Stimulated activated CD4-positive, alpha-beta T cell treated with anti-CD3 and anti-CD28 coated beads, Interleukin-1b, Interleukin-23, amount 100 ng/mL, for 24 hours (primary cell): ENCODE results near the gene CC2D1B.

ENCODE experiments used
- DNase-seq, 4 experiments: peaks; one replicate each; pipeline ENCODE4 v3.0.0-alpha.2; 2020; ENCODE audit warnings: low read depth in 4 of 4, low spot score in 1 of 4

The CC2D1B gene

DNA sequence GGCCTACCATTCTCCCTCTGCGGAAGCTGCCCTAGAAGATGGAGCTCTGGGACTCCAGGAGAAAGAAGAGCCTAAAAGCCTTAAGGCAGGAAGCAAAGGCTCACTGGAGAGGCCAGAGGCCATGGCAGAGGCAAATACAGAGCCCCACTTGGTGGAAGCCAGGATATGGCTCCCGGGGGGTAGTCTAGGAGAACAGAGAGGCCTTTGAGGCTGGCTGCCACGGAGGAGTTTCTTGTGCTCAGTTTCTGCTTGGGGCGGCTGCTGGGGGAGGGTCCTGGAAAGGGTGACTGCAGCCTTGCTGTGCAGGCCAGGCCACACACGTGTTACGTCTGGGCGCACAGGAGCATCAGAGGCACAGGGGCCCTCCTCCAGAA lies 5.4 kb downstream of the CC2D1B start:
- DNase-seq, result no peak

DNA sequence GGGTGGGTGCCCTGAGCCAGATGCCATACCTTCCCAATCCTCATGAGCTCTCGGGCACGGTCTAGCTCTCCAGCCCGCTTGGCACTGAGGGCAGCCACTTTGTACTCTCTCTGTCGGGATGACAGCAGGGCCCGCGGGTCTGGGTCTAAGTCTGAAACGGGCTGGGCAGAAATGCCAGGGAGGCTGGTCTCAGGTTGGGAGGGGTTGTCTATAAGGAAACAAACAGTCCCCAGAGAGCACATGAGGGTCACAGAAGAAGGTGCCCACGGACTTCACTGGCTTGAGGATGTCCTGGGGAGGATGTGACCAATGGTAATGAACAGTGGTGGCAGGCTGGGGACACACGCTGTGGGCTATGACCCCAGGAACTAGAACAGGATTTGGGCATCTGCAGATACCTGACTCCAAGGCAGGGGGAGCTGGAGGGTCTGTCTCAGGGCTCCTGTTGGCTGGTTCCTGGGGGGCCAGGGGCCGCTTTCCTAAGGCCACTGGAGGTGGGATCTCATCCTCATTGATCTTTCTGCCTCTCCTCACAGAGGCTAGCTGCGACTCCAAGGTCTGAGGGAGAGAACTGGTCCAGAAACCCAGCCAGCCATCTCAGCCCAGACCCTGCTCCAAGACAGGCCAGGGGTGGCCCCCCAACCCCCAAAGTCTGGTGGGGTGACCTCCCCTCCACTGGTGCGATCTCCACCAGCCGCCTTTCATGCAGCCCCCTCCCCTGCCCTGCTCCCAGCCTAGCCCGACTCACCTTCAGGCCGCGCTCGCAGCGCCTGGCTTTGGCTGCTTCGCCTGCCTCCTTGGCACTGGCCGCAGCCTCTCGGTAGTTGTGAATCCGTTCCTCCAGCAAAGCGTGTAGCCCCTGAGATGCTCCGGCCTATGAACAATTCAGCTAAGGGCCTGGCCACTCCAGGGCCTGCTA lies 6.1 kb downstream of the CC2D1B start:
- DNase-seq, result no peak

DNA sequence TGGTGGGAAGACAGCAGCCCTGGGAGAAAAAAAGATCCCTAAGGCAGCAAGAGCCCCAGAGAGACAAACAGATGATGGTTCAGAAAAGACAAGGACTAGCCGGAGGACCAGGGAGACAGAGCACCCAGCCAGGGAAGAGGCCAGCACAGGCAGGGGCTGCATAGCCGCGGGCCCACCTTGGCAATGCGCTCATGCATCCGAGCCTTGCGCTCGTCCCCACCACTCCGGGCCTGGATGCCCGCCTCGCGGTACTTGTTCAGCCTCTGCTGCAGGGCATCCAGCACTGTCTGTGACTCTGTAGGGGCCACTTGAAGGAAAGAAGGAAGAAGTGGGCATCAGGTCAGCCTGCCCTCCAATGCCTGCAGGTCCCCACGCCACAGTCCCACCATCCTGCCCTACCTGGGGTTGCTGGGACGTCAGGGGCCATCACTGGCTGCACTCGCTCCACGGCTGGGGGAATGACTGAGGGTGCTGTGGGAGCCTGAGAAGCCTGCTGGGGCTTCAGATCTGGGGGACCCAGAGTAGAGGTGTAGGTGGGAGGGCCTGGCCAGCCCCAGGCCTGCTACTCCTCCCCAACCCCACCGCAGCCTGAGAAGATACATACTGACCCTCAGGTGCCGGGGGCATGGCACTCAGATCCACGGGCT lies 7.0 kb downstream of the CC2D1B start:
- no peak for DNase-seq

DNA sequence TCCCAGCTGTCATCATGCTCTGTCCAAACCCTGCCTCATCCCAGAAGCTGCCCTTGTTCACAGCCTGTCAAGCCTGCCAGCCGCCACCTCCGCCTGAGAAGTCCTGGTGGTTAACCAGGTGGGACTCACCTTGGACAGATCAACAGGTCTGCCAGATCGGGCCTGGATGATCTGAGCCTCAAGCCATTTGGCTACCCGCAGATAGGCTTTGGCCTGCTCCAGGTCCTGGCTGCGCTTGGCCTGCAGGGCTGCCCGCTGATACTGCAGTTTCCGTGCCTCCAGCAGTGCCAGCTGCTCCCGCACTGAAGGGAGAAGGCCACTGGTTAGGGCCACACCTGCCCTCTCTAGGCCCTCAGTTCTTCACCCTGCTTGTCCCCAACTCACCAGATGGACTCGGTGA lies 8.6 kb downstream of the CC2D1B start:
- no peak for DNase-seq

DNA sequence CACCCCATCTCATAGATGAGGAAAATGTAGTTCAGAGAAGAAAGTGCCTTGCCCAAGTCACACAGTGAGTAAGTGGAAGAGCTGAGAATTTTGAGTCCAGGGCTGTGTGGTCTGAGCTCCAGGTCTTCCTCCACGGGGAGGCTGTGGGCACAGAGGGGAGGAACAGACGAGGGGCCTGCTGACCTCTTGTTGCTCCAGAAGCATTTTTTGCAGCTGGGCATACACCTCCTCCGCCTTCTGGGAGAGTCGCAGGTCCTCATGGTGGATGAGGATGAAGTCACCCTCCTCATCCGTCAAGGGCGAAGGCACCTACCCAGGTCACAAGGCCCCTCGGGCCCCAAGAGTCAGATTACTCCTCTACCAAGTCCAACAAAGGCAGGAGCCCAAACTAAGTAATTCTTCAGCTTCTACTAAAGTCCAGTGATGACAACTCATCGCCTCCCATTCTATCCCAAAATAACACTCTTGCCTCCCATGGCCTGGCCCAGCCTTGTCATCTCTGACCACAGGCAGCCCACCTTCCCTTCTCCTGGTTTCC lies 9.1 kb downstream of the CC2D1B start:
- no peak for DNase-seq

DNA sequence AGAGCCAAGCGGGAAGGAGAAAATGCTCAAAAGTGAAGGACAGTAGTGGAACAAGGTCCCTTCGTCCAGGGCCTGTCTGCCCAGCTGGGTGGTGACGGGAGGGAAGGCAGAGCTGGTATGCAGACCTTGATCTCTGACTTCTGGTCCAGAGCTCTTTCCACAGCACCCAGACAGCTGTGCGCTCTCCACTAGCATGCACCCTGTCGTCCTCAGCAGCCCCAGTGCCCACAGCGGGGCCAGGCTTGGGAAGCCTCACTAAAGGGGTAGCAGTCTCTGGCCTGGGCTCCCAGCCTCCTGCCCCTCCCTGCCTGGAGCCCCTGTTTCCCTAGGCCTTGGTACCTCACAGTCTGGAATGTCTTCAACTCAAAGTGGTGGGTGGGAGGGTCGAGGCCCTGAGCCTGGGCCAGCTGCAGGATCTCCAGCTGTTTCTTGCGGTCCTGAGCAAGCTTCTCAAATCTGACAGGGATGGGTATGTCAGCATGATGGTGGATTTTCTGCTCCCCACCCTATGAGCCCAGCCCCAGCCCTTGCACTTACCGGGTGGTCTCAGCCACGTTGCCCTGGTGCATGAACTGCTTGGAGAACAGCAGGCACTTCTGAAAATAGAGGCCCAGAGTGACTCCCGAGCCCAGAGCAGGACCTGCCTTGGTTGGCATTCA lies 10.0 kb downstream of the CC2D1B start:
- DNase-seq, result no peak

DNA sequence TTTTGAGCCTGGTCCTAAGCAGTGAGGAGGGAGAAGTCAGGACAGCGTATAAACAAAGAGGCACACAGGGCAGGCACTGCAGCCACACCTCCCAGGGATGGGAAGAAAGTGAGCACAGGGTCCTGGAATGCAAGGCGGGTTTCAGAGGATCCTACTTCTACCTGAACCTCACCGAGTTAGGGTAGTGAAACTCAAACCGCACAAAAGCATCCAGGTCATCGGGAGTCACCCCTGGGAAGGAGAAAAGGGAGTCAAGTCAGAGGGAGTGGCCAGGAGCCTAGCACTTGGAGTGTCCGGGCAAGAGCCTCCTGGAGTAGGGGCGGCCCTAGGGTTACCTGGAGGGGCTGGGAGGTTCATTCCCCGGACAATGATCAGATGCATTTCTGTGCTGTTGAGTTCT lies 10.6 kb downstream of the CC2D1B start:
- DNase-seq, result no peak

DNA sequence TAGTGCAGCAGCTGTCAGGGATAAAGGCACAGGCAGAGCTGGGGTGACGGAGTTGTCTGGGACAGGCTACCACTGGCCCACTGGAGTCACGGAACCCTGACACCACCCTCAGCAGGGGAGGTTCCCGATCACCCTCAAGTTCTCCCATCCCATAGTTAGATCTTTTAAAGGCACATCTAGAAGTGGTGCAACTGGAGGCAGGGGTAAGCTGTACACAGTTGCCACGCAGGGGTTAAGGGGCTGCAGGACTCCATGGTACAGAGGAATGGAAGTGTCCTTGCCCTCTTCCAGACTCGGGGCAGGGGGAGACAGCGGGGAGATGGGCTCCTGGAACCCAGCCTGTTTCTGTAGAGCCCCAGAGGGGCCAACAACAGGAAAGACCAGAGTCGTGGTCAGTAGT lies 13.3 kb downstream of the CC2D1B start:
- no peak for DNase-seq

DNA sequence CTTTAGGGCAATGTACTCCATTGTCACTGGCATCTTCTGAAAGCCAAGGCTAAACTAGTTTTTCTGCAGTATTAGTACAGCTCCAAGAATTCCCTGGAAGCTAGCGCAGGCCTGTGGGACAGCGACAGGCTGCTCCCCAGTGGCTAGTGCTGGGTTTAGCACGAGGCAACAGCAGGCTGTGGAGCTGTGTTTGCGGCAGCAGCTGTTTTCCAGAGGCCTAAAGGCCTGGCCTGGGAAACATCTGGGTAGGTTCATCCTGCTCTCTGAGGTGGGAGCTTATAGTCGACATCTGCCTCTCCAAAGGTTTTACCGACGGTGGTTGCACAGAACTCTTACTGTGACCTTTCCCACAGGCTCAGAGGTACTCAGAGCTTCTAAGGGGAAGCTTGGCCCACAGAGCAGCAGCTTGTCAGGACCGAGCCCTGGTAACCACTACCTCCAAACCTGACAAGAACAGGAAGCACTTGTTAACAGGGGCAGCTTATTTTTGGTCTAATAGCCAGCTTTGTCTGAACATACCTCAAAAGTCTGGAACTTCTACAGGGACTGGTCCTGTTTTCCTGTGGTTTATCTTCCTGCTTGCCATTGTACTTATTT lies 17.2 kb downstream of the CC2D1B start:
- no peak for DNase-seq

DNA sequence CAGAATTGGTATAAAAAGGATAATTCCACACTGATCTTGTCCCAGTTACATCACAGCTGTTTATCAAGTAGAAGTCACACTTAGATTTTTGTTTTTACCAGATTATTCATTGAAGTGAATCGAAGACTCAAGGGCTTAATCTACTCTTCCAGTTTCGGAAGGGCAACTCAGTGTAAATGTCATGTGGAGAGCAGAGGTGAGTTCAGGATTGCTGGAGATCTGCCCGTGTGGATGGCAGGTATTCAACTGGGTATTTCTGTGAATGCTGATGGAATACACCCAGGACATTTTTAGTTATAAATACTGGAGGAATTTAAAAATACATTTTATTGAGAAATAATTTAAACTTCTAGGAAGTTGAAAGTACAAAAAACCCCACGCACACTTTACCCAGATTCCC lies 19.4 kb downstream of the CC2D1B start:
- no peak for DNase-seq

DNA sequence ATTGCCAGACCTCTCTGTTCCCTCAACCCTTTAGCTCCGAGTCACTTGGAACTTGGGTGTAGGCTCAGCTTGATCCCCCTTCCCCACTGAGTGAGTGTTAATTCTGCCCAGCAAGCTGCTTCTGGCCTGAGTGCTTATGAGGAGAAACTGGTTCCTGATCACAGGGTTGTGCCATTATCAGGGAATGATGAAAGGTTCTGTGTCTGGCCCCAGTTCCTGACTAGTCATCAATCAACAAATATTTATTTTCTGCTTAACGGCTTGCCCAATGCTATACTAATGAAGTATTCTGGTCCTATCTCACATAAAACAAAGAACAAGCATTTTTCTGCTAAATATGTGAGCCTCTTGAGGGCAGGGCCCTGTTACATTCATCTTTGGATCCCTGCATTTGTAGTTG lies 20.8 kb downstream of the CC2D1B start:
- DNase-seq, result no peak

DNA sequence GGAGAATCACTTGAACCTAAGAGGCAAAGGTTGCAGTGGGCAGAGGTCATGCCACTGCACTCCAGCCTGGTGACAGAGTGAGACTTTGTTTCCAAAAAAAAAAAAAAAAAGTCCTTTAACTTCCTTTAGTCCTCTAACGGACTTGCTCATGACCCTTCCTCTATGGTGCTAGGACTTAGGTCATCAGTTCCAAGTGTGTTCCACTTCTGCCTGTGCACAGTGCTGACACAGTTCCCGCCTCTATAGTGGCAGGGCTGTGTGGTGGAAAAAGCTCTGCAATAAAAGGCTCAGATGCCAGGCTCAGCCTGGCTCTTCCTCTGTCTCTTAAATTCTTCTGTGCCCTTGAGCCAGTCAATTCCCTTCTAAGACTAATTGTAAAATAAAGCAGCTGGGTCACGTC lies 22.0 kb downstream of the CC2D1B start:
- no peak for DNase-seq

DNA sequence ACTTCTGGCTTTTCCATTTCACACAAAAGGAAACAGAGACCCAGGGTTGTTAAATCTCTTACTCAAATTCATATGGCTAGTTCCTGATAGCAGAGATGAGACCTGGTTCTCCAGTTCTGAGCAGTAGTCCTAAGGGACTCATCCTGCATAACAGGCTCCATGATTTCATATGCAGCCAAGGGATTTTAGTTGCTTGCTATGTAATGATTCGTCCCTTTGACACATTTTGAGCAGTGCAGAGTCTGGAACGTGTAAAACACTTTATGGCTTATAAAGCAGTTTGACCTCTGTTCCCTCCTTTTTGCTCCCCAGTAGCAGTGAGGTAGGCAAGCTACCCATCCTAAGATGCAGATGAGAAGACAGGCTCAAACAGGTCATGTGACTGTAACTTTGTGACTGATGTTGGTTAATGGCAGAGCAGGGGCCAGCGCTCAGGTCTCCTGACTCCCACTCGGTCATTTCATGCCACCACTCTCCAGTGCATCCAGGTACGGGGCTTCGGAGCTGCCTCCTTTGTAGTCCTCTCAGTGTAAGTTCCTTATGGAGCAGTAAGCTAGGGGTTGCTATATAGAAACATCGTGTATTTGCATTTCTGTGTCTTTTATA lies 24.2 kb downstream of the CC2D1B start:
- DNase-seq, result no peak

DNA sequence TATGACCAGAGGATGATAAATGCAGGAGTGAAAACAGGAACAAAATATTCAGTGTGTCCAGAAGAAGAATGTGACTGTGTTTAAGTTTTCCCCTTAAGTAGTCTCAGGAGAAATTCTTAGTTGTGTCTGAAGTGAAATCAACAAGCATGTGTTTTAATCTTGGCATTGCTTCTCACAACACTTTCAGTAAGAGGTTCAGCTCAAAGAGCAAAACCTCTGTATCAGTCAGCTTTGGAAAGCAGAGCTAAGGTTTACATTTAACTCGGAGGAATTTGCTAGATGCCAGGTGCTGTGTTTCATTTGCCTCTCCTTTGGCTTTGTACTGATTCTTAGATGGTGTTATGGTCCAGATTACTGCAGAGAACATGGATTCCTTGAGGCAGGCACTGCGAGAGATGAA lies 28.6 kb downstream of the CC2D1B start:
- DNase-seq, result no peak

DNA sequence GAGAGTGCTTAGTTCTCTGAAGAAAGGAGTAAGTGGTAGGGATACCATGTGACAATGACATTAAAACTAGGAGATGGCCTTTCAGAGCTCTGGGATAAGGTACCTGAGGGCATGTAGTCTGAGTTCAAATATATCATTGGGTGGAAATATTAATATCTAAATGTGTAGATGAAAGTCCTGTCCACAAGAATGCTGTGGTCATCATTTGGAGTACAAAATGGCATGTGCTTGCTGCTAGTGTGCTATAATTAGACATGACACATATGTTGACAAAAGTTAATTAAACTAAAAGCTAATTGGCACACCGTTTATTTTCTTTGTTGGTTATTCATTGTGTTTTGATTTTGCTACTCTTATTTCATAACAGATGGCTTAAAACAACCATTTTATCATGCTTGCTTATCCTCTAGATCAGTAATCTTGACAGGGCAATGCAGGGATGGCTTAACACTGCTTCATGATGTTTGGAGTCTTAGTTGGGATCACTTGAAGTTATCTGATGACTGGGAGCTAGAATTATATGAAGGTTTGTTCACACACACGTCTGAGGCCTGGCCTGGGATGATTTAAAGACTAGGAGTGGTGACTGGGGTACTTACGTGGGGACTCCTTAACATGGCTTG lies 31.0 kb downstream of the CC2D1B start:
- no peak for DNase-seq

DNA sequence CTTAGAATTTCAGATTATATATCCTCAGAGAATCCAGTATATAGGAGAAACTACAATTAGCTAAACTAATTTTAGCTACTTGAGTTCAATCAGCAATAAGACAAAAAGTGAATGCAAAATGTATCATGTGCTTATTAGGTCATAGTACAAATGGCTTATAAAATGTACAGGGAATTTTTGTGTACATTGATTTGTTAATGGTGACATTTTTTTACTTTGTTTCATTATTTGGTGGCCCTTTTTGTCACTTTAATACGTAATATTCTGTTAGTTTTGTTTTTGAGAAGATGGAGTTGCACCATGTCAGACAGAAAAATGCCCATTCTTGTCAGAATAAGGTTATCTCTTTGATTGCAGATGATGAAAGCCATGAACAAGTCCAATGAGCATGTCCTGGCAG lies 33.6 kb downstream of the CC2D1B start:
- DNase-seq, result no peak

DNA sequence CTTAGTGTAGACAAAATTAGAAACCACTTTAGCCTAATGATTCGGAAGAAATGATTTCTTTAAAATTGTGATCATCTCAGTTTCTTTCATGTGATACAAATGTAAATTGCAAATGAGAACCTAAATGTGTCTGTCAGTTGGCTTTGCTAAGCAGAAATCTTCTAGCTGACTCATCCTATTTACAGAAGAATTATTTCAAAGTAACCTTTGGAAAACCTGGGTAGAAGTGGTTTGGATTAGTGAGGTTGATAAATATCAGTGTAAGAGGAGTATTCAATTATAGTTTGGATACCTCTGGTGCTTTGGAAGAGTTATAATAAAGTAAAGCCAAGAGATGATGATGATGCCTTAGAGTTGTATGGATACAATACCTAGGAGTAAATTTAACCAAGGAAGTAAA lies 37.4 kb downstream of the CC2D1B start:
- DNase-seq, result no peak

DNA sequence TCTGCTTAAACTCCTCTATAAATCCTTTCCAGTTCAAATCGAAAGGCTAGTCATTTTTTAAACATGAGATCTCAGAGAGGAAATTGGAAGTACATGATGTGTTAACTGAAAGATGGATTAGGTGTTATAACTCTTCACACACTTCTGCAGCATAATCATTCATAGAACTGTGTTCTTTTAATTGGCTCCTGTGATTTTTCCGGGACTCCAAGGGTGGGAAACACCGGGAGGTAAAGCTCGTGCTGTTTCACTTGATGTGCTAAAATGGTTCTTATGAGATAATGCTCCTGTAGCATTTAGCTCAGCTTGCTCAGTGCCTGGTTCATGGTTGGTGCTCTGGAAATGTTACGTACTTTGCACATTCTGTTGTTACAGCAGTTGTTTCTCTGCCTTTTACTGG lies 40.2 kb downstream of the CC2D1B start:
- no peak for DNase-seq

DNA sequence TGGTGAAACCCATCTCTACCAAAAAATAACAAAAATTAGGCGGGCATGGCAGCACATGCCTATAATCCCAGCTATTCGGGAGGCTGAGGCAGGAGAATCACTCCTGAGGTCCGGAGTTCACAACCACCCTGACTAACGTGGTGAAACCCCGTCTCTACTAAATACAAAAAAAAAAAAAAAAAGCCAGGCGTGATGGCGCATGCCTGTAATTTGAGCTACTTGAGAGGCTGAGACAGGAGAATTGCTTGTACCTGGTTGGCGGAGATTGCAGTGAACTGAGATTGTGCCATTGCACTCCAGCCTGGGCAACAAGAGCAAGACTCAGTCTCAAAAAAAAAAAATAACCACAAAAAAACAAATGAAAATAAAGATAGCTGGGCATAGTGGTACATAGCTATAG lies 42.3 kb downstream of the CC2D1B start:
- no peak for DNase-seq

DNA sequence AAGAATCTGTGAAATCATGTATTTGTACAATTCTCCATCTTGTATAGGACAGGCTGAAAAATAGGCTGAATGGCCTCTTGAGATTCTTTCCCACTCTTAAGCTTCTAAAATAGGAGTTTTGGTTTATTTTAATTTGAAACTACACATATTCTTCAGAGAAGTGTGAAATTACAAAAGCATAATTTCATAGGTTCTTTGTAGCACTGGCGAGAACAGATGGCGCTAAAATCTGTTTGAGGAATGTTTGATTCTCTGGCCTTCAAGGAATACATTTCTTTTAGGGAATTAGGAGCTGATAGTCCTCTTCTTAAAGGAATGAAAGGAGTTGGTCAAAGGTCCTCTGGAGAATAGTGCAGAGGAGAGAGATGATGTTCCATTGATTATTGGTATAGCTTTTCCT lies 44.9 kb downstream of the CC2D1B start:
- no peak for DNase-seq
